PC-3 (cell line): ENCODE data around the gene CCDC85B.

Source experiments
- EZH2 ChIP-seq: fragments of 300-600 bp; sonication (generic); IDR thresholded peaks from one replicate; pipeline ENCODE4 v1.6.1; 2017; ENCODE audit warnings: antibody characterized with exemption, mild to moderate bottlenecking, low read length; ENCODE audit not compliant: unreplicated experiment
- TF ChIP-seq, protein P1 (sequence below): fragments of 300-600 bp; sonication (generic); conservative IDR thresholded peaks from 2 replicates; pipeline ENCODE4 v1.5.1; 2017; ENCODE audit warnings: antibody characterized with exemption, low read depth, mild to moderate bottlenecking, low read length

DNA sequence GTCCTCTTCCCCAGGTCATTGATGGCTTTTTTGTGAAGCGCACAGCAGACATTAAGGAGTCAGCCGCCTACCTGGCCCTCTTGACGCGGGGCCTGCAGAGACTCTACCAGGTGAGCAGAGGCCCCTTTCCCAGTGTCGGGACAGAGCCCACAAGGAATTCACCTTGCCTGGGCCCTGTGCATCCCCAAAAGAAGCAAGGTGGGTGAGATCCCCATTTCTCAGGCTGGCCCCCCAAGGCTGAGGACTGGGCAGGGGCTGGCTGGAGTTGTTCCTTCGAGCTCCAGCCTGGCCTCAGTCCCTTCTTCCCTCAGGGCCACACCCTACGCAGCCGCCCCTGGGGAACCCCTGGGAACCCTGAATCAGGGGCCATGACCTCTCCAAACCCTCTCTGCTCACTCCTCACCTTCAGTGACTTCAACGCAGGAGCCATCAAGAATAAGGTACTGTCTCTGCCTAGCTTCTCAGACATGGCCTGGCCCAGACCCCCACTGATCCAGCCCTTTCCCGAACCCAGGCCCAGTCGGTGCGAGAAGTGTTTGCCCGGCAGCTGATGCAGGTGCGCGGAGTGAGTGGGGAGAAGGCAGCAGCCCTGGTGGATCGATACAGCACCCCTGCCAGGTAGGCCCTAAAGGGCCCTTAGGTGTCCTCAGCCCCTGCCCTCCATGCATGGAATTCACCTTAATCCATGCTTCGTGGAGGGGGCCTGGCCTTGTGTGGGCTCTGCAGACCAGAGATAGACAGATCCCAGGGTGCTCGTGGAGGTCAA lies 25.6 kb upstream of the CCDC85B start:
- no peak for TF ChIP-seq EZH2
- TF ChIP-seq, protein P1, sequence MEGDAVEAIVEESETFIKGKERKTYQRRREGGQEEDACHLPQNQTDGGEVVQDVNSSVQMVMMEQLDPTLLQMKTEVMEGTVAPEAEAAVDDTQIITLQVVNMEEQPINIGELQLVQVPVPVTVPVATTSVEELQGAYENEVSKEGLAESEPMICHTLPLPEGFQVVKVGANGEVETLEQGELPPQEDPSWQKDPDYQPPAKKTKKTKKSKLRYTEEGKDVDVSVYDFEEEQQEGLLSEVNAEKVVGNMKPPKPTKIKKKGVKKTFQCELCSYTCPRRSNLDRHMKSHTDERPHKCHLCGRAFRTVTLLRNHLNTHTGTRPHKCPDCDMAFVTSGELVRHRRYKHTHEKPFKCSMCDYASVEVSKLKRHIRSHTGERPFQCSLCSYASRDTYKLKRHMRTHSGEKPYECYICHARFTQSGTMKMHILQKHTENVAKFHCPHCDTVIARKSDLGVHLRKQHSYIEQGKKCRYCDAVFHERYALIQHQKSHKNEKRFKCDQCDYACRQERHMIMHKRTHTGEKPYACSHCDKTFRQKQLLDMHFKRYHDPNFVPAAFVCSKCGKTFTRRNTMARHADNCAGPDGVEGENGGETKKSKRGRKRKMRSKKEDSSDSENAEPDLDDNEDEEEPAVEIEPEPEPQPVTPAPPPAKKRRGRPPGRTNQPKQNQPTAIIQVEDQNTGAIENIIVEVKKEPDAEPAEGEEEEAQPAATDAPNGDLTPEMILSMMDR, result no peak
